ENCODE measurements around the gene HK1.
A peak's percentile ranks its signal among the peaks of the same experiment; 100 is the strongest.

The HK1 gene

DNA sequence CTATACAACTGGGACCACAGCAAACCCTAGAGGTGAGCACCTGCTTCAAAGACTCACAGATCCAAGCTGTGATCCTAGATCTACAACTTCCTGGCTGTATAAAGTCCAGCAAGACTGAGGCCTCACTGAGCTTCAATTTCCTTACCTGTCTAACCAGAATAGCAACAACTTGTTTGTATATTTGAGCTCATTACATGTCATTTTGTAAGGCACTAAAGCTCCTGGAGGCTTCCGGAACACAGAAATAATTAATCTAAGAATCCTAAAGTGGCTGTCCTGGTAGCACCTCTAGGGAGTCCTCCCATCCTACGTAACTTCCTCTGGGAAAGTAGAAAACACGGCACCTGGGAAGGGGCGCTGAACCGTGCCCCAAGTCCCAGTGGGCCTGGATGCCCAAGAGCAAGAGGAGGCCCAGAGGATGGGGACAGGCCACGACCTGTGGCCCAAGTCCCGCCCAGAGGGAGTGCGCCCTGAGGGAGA, 39.4 kb downstream of the HK1 start:
- TF ChIP-seq, protein P1, sequence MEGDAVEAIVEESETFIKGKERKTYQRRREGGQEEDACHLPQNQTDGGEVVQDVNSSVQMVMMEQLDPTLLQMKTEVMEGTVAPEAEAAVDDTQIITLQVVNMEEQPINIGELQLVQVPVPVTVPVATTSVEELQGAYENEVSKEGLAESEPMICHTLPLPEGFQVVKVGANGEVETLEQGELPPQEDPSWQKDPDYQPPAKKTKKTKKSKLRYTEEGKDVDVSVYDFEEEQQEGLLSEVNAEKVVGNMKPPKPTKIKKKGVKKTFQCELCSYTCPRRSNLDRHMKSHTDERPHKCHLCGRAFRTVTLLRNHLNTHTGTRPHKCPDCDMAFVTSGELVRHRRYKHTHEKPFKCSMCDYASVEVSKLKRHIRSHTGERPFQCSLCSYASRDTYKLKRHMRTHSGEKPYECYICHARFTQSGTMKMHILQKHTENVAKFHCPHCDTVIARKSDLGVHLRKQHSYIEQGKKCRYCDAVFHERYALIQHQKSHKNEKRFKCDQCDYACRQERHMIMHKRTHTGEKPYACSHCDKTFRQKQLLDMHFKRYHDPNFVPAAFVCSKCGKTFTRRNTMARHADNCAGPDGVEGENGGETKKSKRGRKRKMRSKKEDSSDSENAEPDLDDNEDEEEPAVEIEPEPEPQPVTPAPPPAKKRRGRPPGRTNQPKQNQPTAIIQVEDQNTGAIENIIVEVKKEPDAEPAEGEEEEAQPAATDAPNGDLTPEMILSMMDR (IDR thresholded peaks at IDR 0.05; ENCODE audit: insufficient read depth, low read length, poor library complexity, severe bottlenecking) = no peak
- H3K36me3 ChIP-seq (ENCODE audit: control insufficient read depth, insufficient read depth, low read length) = no peaks in the 10 kb centered on the region; the same call in 1 of the 2 replicates
- no peak for DNase-seq (ENCODE audit: extremely low read depth, insufficient read length)
- peak overlapping the region; percentile 74 for H3K4me3 ChIP-seq (replicated peaks; ENCODE audit: low read depth, low read length)
- no peaks in the 10 kb centered on the region for H3K27me3 ChIP-seq (replicated peaks; ENCODE audit: control insufficient read depth, insufficient read depth, low read length)

DNA sequence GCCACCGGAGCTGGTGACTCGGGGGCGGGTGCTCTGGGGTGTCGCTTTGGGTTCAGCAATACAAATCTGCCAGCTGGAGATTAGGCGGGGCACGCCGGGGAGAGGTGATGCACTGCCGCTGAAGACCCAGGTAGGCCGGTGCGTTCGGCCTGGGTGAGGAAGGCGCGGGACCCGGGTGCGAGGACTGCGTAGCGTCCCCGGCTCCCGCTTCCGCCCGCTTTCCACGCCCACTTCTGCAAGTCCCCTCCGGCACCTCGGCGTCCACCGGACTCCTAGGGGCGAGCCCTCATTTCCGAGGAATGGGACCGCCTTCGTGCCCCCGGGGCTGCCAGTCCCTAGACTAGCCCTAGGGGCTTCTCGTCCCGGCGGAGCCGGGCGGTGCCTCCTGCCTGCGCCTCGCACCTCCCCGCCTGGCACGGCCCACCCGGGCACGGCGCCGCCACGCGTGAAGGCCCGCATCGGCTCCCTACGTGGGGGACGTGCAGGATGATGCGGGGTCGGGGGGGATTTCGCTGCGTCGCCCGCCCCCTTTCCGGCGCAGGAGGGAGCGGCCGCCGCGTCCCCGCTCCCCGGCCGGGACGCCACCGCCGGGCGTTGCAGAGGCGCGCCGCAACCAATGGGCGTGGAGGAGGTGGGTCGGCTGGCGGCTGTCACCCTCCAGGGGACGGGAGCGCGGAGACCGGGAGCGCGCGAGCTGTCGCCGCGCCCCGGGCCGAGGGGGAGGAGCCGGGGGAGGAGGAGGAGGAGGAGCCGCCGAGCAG, 40.0 kb downstream of the HK1 start:
- DNase-seq (ENCODE audit: extremely low read depth, insufficient read length) = peak; percentile 95
- Histone ChIP-seq H3K27me3 (replicated peaks; ENCODE audit: control insufficient read depth, insufficient read depth, low read length) (no peaks in the 10 kb centered on the region), H3K4me3 (replicated peaks; ENCODE audit: low read depth, low read length) (peak overlapping the region; percentile 75), H3K36me3 (ENCODE audit: control insufficient read depth, insufficient read depth, low read length) (no peaks in the 10 kb centered on the region; the same call in 1 of the 2 replicates)
- TF ChIP-seq, protein P1 (IDR thresholded peaks at IDR 0.05; ENCODE audit: insufficient read depth, low read length, poor library complexity, severe bottlenecking) = no peak

DNA sequence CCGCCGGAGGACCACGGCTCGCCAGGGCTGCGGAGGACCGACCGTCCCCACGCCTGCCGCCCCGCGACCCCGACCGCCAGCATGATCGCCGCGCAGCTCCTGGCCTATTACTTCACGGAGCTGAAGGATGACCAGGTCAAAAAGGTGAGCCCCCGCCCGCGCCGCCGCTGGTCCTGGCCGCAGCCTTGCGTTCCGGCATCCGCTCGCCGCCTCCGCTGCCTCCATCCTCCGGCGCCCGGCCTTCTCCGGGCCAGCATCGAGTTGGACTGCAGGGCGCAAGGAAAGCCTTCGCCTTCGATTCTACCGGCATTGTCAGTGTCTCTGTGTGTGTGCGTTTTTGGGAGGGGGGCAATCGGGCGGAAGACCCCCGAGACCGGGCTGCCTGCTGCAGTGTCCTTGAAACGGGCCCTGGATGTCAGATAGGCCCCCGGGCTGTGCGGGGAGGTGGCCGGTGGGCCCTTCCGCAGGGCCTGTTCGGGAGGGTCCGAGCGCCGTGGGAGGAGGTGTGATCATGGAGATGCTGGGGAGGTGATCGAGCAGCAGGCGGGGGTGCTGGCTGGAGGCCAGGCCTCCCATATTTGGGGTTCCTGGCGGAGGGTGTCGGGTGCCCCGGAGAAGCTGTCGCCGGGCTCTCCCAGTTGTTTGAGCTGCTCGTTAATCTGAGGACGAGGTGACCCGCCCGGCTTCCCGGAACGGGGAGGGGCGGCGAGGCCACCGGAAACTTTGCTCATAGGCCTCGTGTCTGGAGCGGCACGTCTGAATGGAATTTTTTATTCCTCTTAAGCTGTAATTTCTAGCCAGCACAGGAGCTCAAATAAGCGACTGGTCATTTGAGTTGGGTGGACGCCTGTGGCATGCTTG, 40.8 kb downstream of the HK1 start:
- TF ChIP-seq, protein P1 (IDR thresholded peaks at IDR 0.05; ENCODE audit: insufficient read depth, low read length, poor library complexity, severe bottlenecking) = no peak
- Histone ChIP-seq H3K36me3 (ENCODE audit: control insufficient read depth, insufficient read depth, low read length) (no peaks in the 10 kb centered on the region; the same call in 1 of the 2 replicates), H3K4me3 (replicated peaks; ENCODE audit: low read depth, low read length) (peak overlapping the region; percentile 75), H3K27me3 (replicated peaks; ENCODE audit: control insufficient read depth, insufficient read depth, low read length) (no peaks in the 10 kb centered on the region)
- DNase-seq (ENCODE audit: extremely low read depth, insufficient read length) = peak; percentile 70

DNA sequence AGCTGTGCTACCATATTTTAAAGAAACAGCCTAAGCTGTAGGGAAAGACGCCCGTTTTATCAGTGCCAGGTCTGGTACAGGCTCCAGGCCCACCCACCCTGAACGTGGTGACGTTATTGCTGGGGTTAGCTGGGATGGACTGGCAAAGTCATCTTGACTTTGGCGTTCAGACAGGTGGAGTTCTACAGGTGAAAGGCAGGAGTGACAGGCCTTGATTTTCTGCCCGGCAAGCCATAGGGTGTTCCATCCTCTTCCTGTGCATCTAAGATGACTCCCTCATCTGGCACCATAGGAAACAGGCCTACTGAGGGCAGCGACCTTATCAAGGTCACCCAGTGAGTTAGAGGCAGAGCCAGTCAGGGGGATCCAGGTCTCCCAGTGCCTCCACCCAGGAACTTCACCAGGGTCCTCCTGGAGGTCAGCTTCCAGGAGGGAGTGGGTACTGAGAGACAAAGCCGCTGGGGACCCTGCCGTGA, 41.6 kb downstream of the HK1 start:
- no peak for DNase-seq (ENCODE audit: extremely low read depth, insufficient read length)
- TF ChIP-seq, protein P1 (IDR thresholded peaks at IDR 0.05; ENCODE audit: insufficient read depth, low read length, poor library complexity, severe bottlenecking) = no peak
- Histone ChIP-seq H3K36me3 (ENCODE audit: control insufficient read depth, insufficient read depth, low read length) (no peaks in the 10 kb centered on the region; the same call in 1 of the 2 replicates), H3K4me3 (replicated peaks; ENCODE audit: low read depth, low read length) (peak overlapping the region; percentile 75), H3K27me3 (replicated peaks; ENCODE audit: control insufficient read depth, insufficient read depth, low read length) (no peaks in the 10 kb centered on the region)

DNA sequence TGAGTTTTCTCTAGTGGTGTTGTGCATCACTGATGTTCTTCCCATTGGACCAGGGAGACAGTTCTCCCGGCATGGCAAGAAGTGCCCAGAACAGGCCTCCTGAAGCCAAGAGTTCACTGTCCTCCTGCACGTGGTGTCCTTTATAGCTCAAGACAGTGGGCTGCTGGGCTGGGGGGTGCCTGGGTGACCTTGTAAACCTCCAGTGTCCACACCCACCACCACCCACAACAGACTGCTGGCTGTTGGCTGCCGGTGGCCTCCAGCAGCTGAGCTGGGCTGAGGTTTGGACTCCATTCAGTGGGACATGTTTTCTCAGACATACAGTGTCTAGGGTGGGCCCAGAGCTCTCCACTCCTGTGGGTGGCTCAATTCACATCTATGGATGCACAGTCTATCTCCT, 42.2 kb downstream of the HK1 start:
- no peak for DNase-seq (ENCODE audit: extremely low read depth, insufficient read length)
- Histone ChIP-seq H3K27me3 (replicated peaks; ENCODE audit: control insufficient read depth, insufficient read depth, low read length) (no peaks in the 10 kb centered on the region), H3K36me3 (ENCODE audit: control insufficient read depth, insufficient read depth, low read length) (no peaks in the 10 kb centered on the region; the same call in 1 of the 2 replicates), H3K4me3 (replicated peaks; ENCODE audit: low read depth, low read length) (peak overlapping the region; percentile 75)
- TF ChIP-seq, protein P1 (IDR thresholded peaks at IDR 0.05; ENCODE audit: insufficient read depth, low read length, poor library complexity, severe bottlenecking) = no peak

Data from GM06990 (cell line).